Measurements from ENCODE around the gene OR6C2. TPM values are rescaled to one million over a fixed set of nuclear protein-coding genes. Genes with fewer than 3 reads are reported as not detected.

Gene OR6C2
- total RNA-seq, 4 donors from 2014 or later, result not detected

DNA sequence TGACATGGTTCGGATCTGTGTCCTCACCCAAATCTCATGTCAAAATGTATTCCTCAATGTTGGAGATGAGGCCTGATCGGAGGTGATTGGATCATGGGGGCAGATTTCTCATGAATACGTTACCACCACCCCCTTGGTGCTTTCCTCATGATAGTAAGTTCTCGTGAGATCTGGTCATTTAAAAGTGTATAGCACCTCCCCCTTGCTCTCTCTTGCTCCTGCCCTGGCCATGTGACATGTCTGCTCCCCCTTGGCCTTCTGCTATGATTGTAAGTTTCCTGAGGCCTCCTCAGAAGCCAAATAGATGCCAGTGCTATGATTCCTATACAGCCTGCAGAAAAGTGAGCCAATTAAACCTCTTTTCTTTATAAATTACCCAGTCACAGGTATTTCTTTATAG is 55.4 kb downstream of the OR6C2 start:
- Histone ChIP-seq H3K4me1 (no peaks in the 10 kb centered on the region), H3K36me3 (no peaks in the 10 kb centered on the region), H3K27me3 (no peaks in the 10 kb centered on the region), H3K9me3 (no peaks in the 10 kb centered on the region), H3K27ac (no peak overlapping the region), H3K4me3 (no peak overlapping the region)
- 85 to 86% methylated on average over 4 of the region's 4 CpGs for WGBS, 2 donors
- TF ChIP-seq CTCF (IDR thresholded peaks at IDR 0.05) (no peak), POLR2A (IDR thresholded peaks at IDR 0.05) (no peak), EP300 (IDR thresholded peaks at IDR 0.05) (no peak)
- no peak for DNase-seq (ENCODE audit: low spot score in 2 of 2)

DNA sequence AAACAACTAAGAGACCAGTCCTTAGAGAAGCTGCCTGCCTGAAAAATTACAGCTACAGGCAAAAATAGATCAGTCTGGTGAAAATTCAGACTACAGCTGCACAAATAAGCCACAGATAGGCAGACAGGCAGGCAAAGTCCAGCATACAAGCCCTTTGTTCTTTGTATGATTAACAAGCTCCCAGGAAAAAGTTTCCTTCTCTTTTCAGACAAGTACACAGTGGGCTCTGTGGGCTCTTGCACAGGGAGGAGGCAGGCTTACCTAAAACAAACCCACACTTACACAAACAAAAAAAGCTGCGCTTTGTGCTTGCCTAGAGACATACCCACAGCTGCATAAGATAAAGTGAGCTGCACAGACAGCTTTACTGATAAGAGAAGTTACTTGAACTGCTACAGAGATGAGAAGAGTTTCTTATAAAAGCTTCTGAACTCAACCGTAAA is 56.0 kb downstream of the OR6C2 start:
- H3K4me3 ChIP-seq, result no peak overlapping the region
- H3K27me3 ChIP-seq, result no peaks in the 10 kb centered on the region
- DNase-seq (ENCODE audit: low spot score in 2 of 2), result no peak
- H3K36me3 ChIP-seq, result no peaks in the 10 kb centered on the region
- H3K9me3 ChIP-seq, result no peaks in the 10 kb centered on the region
- TF ChIP-seq EP300 (IDR thresholded peaks at IDR 0.05), result no peak
- TF ChIP-seq CTCF (IDR thresholded peaks at IDR 0.05), result no peak
- TF ChIP-seq POLR2A (IDR thresholded peaks at IDR 0.05), result no peak
- H3K27ac ChIP-seq, result no peak overlapping the region
- H3K4me1 ChIP-seq, result no peaks in the 10 kb centered on the region
- 16 to 27% methylated on average over 2 of the region's 2 CpGs for WGBS, 2 donors

DNA sequence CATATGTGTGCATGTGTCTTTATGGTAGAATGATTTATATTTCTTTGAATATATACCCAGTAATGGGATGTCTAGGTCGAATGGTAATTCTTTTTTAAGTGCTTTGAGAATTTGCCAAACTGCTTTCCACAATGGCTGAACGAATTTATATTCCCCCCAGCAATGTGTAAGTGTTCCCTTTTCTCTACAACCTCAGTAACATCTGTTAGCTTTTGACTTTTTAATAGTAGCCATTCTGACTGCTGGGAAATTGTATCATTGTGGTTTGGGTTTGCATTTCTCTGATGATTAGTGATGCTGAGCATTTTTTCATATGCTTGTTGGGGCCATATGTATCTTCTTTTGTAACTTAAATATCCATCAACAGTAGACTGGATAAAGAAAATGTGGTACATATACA is 57.7 kb downstream of the OR6C2 start:
- H3K27ac ChIP-seq, result no peak overlapping the region
- no peak overlapping the region for H3K4me3 ChIP-seq
- WGBS, 2 donors, result 28 to 29% methylated on average over 2 of the region's 2 CpGs
- no peaks in the 10 kb centered on the region for H3K9me3 ChIP-seq
- H3K36me3 ChIP-seq, result no peaks in the 10 kb centered on the region
- TF ChIP-seq EP300 (IDR thresholded peaks at IDR 0.05) (no peak), CTCF (IDR thresholded peaks at IDR 0.05) (no peak), POLR2A (IDR thresholded peaks at IDR 0.05) (no peak)
- DNase-seq (ENCODE audit: low spot score in 2 of 2), result no peak
- no peaks in the 10 kb centered on the region for H3K4me1 ChIP-seq
- no peaks in the 10 kb centered on the region for H3K27me3 ChIP-seq

Other genes with a start within 250 kb of the OR6C2 start
- gene OR10A7, start 223.1 kb upstream of the OR6C2 start, total RNA-seq, result not detected
- not detected for gene OR6C74, start 199.5 kb upstream of the OR6C2 start, total RNA-seq
- not detected for gene OR6C6, start 147.5 kb upstream of the OR6C2 start, total RNA-seq
- not detected for gene OR6C1, start 129.7 kb upstream of the OR6C2 start, total RNA-seq
- not detected for gene OR6C3, start 113.3 kb upstream of the OR6C2 start, total RNA-seq
- not detected for gene OR6C75, start 81.1 kb upstream of the OR6C2 start, total RNA-seq
- not detected for gene OR6C65, start 43.5 kb upstream of the OR6C2 start, total RNA-seq
- gene OR6C76, start 17.8 kb upstream of the OR6C2 start, total RNA-seq, result not detected
- gene OR6C70, start 26.1 kb downstream of the OR6C2 start, total RNA-seq, result not detected
- gene OR6C68, start 48.3 kb downstream of the OR6C2 start, total RNA-seq, result not detected
- not detected for gene OR6C4, start 105.5 kb downstream of the OR6C2 start, total RNA-seq
- gene OR2AP1, start 128.4 kb downstream of the OR6C2 start, total RNA-seq, result not detected
- not detected for gene OR10P1, start 192.8 kb downstream of the OR6C2 start, total RNA-seq

Data from tibial nerve (tissue), 4 donors.